ENCODE data around the gene GREB1L. TPM values are rescaled to one million over a fixed set of nuclear protein-coding genes. Genes with fewer than 3 reads are reported as not detected.

Gene GREB1L
- total and polyA plus RNA-seq, 2 experiments from 2014 or later, result 14.0 to 16.8 TPM

DNA sequence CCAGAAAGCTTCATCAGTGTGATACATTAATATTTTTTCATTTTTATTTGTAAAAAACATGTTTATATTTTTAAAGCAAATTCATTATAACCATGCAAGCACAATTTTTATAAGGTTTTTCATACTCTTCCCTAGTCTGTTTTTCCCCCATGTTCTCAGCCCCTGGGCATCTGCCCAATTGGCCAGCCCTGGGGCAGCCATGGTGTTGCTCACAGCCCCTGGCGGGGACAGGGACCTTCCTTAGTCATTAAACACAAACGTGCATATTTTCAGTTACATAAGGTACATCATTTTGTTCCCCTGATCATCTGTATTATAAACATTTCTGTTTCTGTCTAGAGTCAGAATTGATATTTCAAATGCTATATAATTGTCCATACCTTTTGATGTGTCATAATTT, 208.5 kb downstream of the GREB1L start:
- Histone ChIP-seq H3K4me3 (no peak overlapping the region), H3K27ac (no peak overlapping the region), H3K27me3 (no peaks in the 10 kb centered on the region), H3K9me3 (ENCODE audit: low read depth) (no peaks in the 10 kb centered on the region), H3K79me2 (no peaks in the 10 kb centered on the region), H3K9me2 (replicated peaks; ENCODE audit: insufficient read depth) (no peaks in the 10 kb centered on the region), H3K4me1 (ENCODE audit: insufficient read depth) (peaks cover 6% of the 10 kb centered on the region), H2AFZ (no peak overlapping the region), H4K20me1 (ENCODE audit: insufficient read depth, poor library complexity, severe bottlenecking) (no peaks in the 10 kb centered on the region), H3K36me3 (replicated peaks; ENCODE audit: insufficient read depth, low read depth) (no peaks in the 10 kb centered on the region), H3K4me2 (no peak overlapping the region)
- no peak for TF ChIP-seq EZH2phosphoT487 (IDR thresholded peaks at IDR 0.05; ENCODE audit: low read depth, severe bottlenecking, unreplicated experiment)
- TF ChIP-seq EZH2 (IDR thresholded peaks at IDR 0.05; ENCODE audit: borderline replicate concordance), result no peak
- no peak for DNase-seq (ENCODE audit: low spot score)
- 94% methylated on average over 2 of the region's 2 CpGs for WGBS (ENCODE audit: low lambda C conversion rate, missing lambda C conversion rate)

DNA sequence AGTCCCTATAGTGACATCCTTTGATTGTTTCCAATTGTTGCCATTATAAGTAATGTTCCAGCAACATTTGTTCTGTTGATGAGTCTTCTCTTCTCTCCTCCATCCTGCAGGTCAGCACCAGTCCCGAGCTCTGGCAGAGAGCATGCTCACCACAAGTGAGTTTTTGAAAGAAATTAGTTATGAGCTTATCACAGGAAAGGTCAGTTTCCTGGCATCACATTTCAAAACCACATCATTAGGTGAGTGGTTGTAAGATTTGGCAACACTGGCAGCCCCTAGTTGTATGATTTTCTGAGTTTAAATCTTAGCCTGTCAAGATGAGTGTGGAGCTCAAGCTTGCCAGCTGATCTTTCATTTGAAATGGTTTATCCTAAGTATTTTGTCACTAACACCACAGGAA, 208.9 kb downstream of the GREB1L start:
- DNase-seq (ENCODE audit: low spot score), result no peak
- Histone ChIP-seq H3K27ac (no peak overlapping the region), H3K4me3 (no peak overlapping the region), H3K27me3 (no peaks in the 10 kb centered on the region), H3K4me1 (ENCODE audit: insufficient read depth) (peaks cover 6% of the 10 kb centered on the region), H3K79me2 (no peaks in the 10 kb centered on the region), H3K36me3 (replicated peaks; ENCODE audit: insufficient read depth, low read depth) (no peaks in the 10 kb centered on the region), H3K9me3 (ENCODE audit: low read depth) (no peaks in the 10 kb centered on the region), H3K9me2 (replicated peaks; ENCODE audit: insufficient read depth) (no peaks in the 10 kb centered on the region), H4K20me1 (ENCODE audit: insufficient read depth, poor library complexity, severe bottlenecking) (no peaks in the 10 kb centered on the region), H2AFZ (no peak overlapping the region), H3K4me2 (no peak overlapping the region)
- no peak for TF ChIP-seq EZH2phosphoT487 (IDR thresholded peaks at IDR 0.05; ENCODE audit: low read depth, severe bottlenecking, unreplicated experiment)
- WGBS (ENCODE audit: low lambda C conversion rate, missing lambda C conversion rate), result 77% methylated on average over 1 of the region's 1 CpG

- 40% methylated on average over 2 of the region's 2 CpGs for WGBS (ENCODE audit: low lambda C conversion rate, missing lambda C conversion rate)
- no peak for DNase-seq (ENCODE audit: low spot score)
- no peaks in the 10 kb centered on the region for H3K79me2 ChIP-seq
- no peak overlapping the region for H3K27ac ChIP-seq
- no peak overlapping the region for H3K4me2 ChIP-seq
- H3K9me3 ChIP-seq (ENCODE audit: low read depth), result no peaks in the 10 kb centered on the region
- H3K27me3 ChIP-seq, result no peaks in the 10 kb centered on the region
- H3K36me3 ChIP-seq (replicated peaks; ENCODE audit: insufficient read depth, low read depth), result no peaks in the 10 kb centered on the region
- no peak overlapping the region for H2AFZ ChIP-seq
- no peak overlapping the region for H3K4me3 ChIP-seq
- no peak for TF ChIP-seq CTCF (IDR thresholded peaks at IDR 0.05; ENCODE audit: poor library complexity)
- TF ChIP-seq EZH2phosphoT487 (IDR thresholded peaks at IDR 0.05; ENCODE audit: low read depth, severe bottlenecking, unreplicated experiment), result no peak
- no peak for TF ChIP-seq EZH2 (IDR thresholded peaks at IDR 0.05; ENCODE audit: borderline replicate concordance)
- no peaks in the 10 kb centered on the region for H3K9me2 ChIP-seq (replicated peaks; ENCODE audit: insufficient read depth)
- no peaks in the 10 kb centered on the region for H4K20me1 ChIP-seq (ENCODE audit: insufficient read depth, poor library complexity, severe bottlenecking)
- H3K4me1 ChIP-seq (ENCODE audit: insufficient read depth), result peaks cover 6% of the 10 kb centered on the region
Observed at GRCh38 chr18:21451851-21452250, 209.8 kb downstream of the GREB1L start.

- Histone ChIP-seq H3K27me3 (no peaks in the 10 kb centered on the region), H3K79me2 (no peaks in the 10 kb centered on the region), H3K4me3 (no peak overlapping the region), H3K9me2 (replicated peaks; ENCODE audit: insufficient read depth) (no peaks in the 10 kb centered on the region), H3K36me3 (replicated peaks; ENCODE audit: insufficient read depth, low read depth) (no peaks in the 10 kb centered on the region), H3K9me3 (ENCODE audit: low read depth) (no peaks in the 10 kb centered on the region), H3K27ac (no peak overlapping the region), H3K4me1 (ENCODE audit: insufficient read depth) (peaks cover 6% of the 10 kb centered on the region), H2AFZ (no peak overlapping the region), H4K20me1 (ENCODE audit: insufficient read depth, poor library complexity, severe bottlenecking) (no peaks in the 10 kb centered on the region), H3K4me2 (peak overlapping the region; percentile 8)
- WGBS (ENCODE audit: low lambda C conversion rate, missing lambda C conversion rate), result 44% methylated on average over 2 of the region's 2 CpGs
- peak; percentile 14 for DNase-seq (ENCODE audit: low spot score)
- no peak for TF ChIP-seq EZH2phosphoT487 (IDR thresholded peaks at IDR 0.05; ENCODE audit: low read depth, severe bottlenecking, unreplicated experiment)
- TF ChIP-seq CTCF (IDR thresholded peaks at IDR 0.05; ENCODE audit: poor library complexity), result no peak
- no peak for TF ChIP-seq EZH2 (IDR thresholded peaks at IDR 0.05; ENCODE audit: borderline replicate concordance)
Observed at GRCh38 chr18:21452276-21452780, 210.3 kb downstream of the GREB1L start.
